GM23248 (cell line): ENCODE results near the gene ZBED2. TPM values are rescaled to one million over a fixed set of nuclear protein-coding genes. Genes with fewer than 3 reads are reported as not detected.

Source experiments
- DNase-seq: peaks from one replicate; pipeline ENCODE4 v3.0.0-alpha.2; 2015
- H2AFZ ChIP-seq: fragments of 200-600 bp; sonication (generic); 2 replicates; pipeline ENCODE4 v1.6.1; 2016; ENCODE audit warnings: antibody characterized with exemption
- H3F3A ChIP-seq: fragments of 200-600 bp; sonication (generic); 2 replicates; pipeline ENCODE4 v1.6.1; 2016; ENCODE audit warnings: mild to moderate bottlenecking, antibody characterized with exemption, mixed run types; ENCODE audit not compliant: insufficient read depth
- H3K27ac ChIP-seq: fragments of 200-600 bp; sonication (generic); 2 replicates; pipeline ENCODE4 v1.5.1; 2016; ENCODE audit warnings: mild to moderate bottlenecking
- H3K27me3 ChIP-seq: fragments of 200-600 bp; sonication (generic); replicated peaks from 2 replicates; pipeline ENCODE4 v1.6.1; 2016; ENCODE audit warnings: mild to moderate bottlenecking; ENCODE audit not compliant: insufficient read depth
- H3K36me3 ChIP-seq: fragments of 200-600 bp; sonication (generic); 2 replicates; pipeline ENCODE4 v1.6.1; 2016; ENCODE audit warnings: low read depth, mild to moderate bottlenecking
- H3K4me1 ChIP-seq: fragments of 200-600 bp; sonication (generic); 2 replicates; pipeline ENCODE4 v1.6.1; 2016; ENCODE audit warnings: mild to moderate bottlenecking; ENCODE audit not compliant: insufficient read depth
- H3K4me2 ChIP-seq: fragments of 200-600 bp; sonication (generic); one replicate; pipeline ENCODE4 v1.6.1; 2016; ENCODE audit warnings: mild to moderate bottlenecking; ENCODE audit not compliant: unreplicated experiment
- H3K4me3 ChIP-seq: fragments of 200-600 bp; sonication (generic); 2 replicates; pipeline ENCODE4 v1.5.1; 2016; ENCODE audit warnings: mild to moderate bottlenecking
- H3K79me2 ChIP-seq: fragments of 200-600 bp; sonication (generic); 2 replicates; pipeline ENCODE4 v1.6.1; 2016; ENCODE audit warnings: mild to moderate bottlenecking; ENCODE audit not compliant: insufficient read depth
- H3K9ac ChIP-seq: fragments of 200-600 bp; sonication (generic); 2 replicates; pipeline ENCODE4 v1.6.1; 2016; ENCODE audit warnings: mild to moderate bottlenecking
- H3K9me2 ChIP-seq: fragments of 200-600 bp; sonication (generic); 2 replicates; pipeline ENCODE4 v1.6.1; 2016; ENCODE audit warnings: mixed run types, mild to moderate bottlenecking, moderate library complexity; ENCODE audit not compliant: insufficient read depth
- H3K9me3 ChIP-seq: fragments of 200-600 bp; sonication (generic); one replicate; pipeline ENCODE4 v1.6.1; 2017; ENCODE audit warnings: low read depth
- H4K20me1 ChIP-seq: fragments of 200-600 bp; sonication (generic); 2 replicates; pipeline ENCODE4 v1.6.0; 2016; ENCODE audit not compliant: insufficient read depth
- EZH2 ChIP-seq: fragments of 200-600 bp; sonication (generic); IDR thresholded peaks from 2 replicates; pipeline ENCODE4 v1.6.1; 2018; ENCODE audit warnings: antibody characterized with exemption, mild to moderate bottlenecking; ENCODE audit not compliant: insufficient read depth, poor library complexity, severe bottlenecking
- EZH2phosphoT487 ChIP-seq: fragments of 200-600 bp; sonication (generic); IDR thresholded peaks from 2 replicates; pipeline ENCODE4 v1.6.1; 2018; ENCODE audit warnings: antibody characterized with exemption, moderate library complexity, mild to moderate bottlenecking, low read depth; ENCODE audit not compliant: insufficient read depth
- WGBS, 2 experiments: methylation state at CpG; one replicate each; pipeline ENCODE4 v1.1.6; 2015 to 2017; ENCODE audit warnings: low lambda C conversion rate in 2 of 2, low coverage in 1 of 2; ENCODE audit errors: missing lambda C conversion rate in 2 of 2; 5-methylcytosine and 5-hydroxymethylcytosine counted together
- in situ Hi-C: fragments of 300-500 bp; cut with MboI; formaldehyde crosslinking; loops from 2 replicates; pipeline ENCODE4 v1.15.0; 2020
- polyA plus RNA-seq: library from polyadenylated mRNA; unstranded; fragments of >200 nt; fragmentation: Nextera tagmentation; extraction: Ambion mirVana; gene quantifications from 2 replicates; pipeline ENCODE4 v1.2.1, GENCODE V29; 2016
- total RNA-seq: library from RNA; depleted of rRNA; stranded (reverse); fragments of >200 nt; shearing (Covaris generic); gene quantifications from 2 replicates; pipeline ENCODE4 v1.2.3, GENCODE V29; 2014

The ZBED2 gene
- total and polyA plus RNA-seq, 2 experiments from 2014 or later = not detected

DNA sequence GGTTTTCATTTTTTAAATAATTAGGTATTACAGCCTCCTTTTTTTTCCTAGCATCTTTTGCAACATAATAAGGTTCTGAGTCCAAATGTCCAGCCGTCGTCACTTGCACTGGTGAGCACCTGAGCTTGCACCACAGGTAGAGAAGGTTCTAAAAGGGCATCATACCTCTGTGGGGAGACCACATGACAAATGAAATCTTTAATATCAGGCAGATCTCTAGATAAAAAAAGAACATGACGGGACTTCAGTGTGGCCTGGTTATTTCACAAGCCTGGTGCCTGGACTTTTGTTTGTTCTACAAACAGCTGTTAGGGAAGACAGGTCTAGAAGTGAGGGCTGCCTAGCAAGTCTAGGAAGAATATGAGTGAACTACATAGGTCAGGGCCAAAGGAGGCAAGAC is 3.6 kb downstream of the ZBED2 start:
- Histone ChIP-seq H3K9me2 (no peaks in the 10 kb centered on the region), H3K79me2 (no peaks in the 10 kb centered on the region), H3F3A (peaks cover 19% of the 10 kb centered on the region), H2AFZ (no peak overlapping the region), H4K20me1 (no peaks in the 10 kb centered on the region), H3K36me3 (no peaks in the 10 kb centered on the region), H3K27ac (no peak overlapping the region), H3K4me1 (peaks cover 59% of the 10 kb centered on the region), H3K4me3 (no peak overlapping the region), H3K4me2 (no peak overlapping the region), H3K27me3 (no peaks in the 10 kb centered on the region), H3K9ac (no peak overlapping the region), H3K9me3 (no peaks in the 10 kb centered on the region)
- in situ Hi-C loops = no loop called here
- 86 to 91% methylated on average over 3 of the region's 3 CpGs for WGBS, 2 experiments
- TF ChIP-seq EZH2phosphoT487 (no peak), EZH2 (no peak)
- DNase-seq = no peak

DNA sequence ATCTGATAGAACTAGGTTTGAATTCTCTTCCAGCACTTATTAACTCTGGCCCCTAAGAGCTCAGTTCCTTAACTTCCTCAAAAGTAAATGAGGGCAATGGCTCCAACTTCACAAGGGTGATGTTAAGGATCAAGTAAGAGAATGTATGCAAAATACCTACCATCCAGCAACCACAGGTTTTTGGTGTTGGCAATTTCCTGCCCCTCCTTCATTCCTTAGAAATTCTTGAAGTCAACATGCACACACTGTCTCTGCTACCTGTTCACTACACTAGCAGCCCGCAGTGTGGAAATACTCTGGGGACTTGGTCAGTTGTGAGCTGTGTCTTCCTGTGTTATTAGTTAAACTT is 5.0 kb downstream of the ZBED2 start:
- H4K20me1 ChIP-seq = no peaks in the 10 kb centered on the region
- no peak overlapping the region for H2AFZ ChIP-seq
- no peaks in the 10 kb centered on the region for H3K79me2 ChIP-seq
- DNase-seq = no peak
- in situ Hi-C loops = no loop called here
- H3F3A ChIP-seq = peaks cover 17% of the 10 kb centered on the region
- H3K27me3 ChIP-seq = no peaks in the 10 kb centered on the region
- H3K27ac ChIP-seq = no peak overlapping the region
- no peaks in the 10 kb centered on the region for H3K9me3 ChIP-seq
- H3K4me3 ChIP-seq = no peak overlapping the region
- H3K9me2 ChIP-seq = no peaks in the 10 kb centered on the region
- 53 to 61% methylated on average over 1 of the region's 1 CpG for WGBS, 2 experiments
- TF ChIP-seq EZH2 (no peak), EZH2phosphoT487 (no peak)
- no peak overlapping the region for H3K9ac ChIP-seq
- no peaks in the 10 kb centered on the region for H3K36me3 ChIP-seq
- no peak overlapping the region for H3K4me2 ChIP-seq
- peaks cover 61% of the 10 kb centered on the region for H3K4me1 ChIP-seq

DNA sequence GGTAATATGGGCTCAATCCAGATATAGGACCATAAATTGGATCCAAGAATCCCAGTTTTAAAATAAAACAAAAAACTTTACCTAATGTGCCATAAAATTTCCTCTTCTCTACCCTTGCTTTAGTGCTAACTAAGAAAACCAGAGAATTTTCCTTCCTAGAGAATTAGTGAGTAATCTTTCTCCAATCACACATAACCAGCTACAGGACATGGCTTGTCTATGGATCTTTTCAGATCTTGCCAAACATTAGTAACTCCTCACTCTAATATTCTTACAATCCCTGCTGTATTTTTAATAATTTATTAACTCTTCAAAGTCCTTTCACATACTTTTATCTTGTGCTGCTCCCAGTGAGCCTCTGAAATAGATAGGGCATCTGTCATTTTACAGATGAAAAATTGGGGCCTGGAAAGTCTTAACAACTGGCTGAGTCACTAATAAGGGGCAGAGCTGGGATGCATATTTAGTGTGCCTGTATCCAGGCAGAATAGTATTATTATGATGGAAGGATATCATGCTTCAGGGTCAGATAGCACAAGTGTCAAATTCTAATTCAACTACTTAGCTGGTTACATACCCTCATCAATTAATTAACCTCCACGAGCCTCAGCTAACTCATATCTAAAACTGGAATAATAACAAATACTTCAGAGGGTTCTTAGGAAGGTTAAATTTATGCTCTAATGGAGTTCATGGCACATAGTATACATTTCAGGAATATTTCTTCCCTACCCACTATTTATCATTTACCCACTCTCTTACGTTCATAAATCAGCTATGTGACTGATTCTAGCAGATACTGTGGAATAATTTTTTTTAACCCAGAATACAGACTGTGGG is 5.6 kb downstream of the ZBED2 start:
- H4K20me1 ChIP-seq = no peaks in the 10 kb centered on the region
- H2AFZ ChIP-seq = no peak overlapping the region
- DNase-seq = peak; percentile 43
- peaks cover 11% of the 10 kb centered on the region for H3F3A ChIP-seq
- H3K27me3 ChIP-seq = no peaks in the 10 kb centered on the region
- in situ Hi-C loops = no loop called here
- H3K36me3 ChIP-seq = no peaks in the 10 kb centered on the region
- H3K4me3 ChIP-seq = no peak overlapping the region
- H3K27ac ChIP-seq = no peak overlapping the region
- H3K9me2 ChIP-seq = no peaks in the 10 kb centered on the region
- no peaks in the 10 kb centered on the region for H3K79me2 ChIP-seq
- H3K9me3 ChIP-seq = no peaks in the 10 kb centered on the region
- WGBS, 2 experiments = 35 to 42% methylated on average over 2 of the region's 2 CpGs
- no peak overlapping the region for H3K9ac ChIP-seq
- H3K4me1 ChIP-seq = peaks cover 56% of the 10 kb centered on the region
- H3K4me2 ChIP-seq = no peak overlapping the region
- no peak for TF ChIP-seq EZH2
- TF ChIP-seq EZH2phosphoT487 = no peak

- H3K27ac ChIP-seq = no peak overlapping the region
Observed at GRCh38 chr3:111588527-111588926, 6.6 kb downstream of the ZBED2 start.

More at GRCh38 chr3:111588527-111588926, 6.6 kb downstream of the ZBED2 start:
- Histone ChIP-seq H3K4me3 (no peak overlapping the region), H3K4me2 (no peak overlapping the region), H3F3A (0 out of 2 replicates have a peak, but pooled peaks cover 6% of the 10 kb centered on the region), H3K36me3 (no peaks in the 10 kb centered on the region), H3K4me1 (peaks cover 46% of the 10 kb centered on the region), H3K9ac (no peak overlapping the region), H3K27me3 (no peaks in the 10 kb centered on the region), H3K9me2 (no peaks in the 10 kb centered on the region), H4K20me1 (no peaks in the 10 kb centered on the region), H3K79me2 (no peaks in the 10 kb centered on the region), H2AFZ (no peak overlapping the region), H3K9me3 (no peaks in the 10 kb centered on the region)
- in situ Hi-C loops = no loop called here
- TF ChIP-seq EZH2phosphoT487 (no peak), EZH2 (no peak)
- peak; percentile 34 for DNase-seq
